Neutrophil (primary cell): ENCODE results near the gene MPO.

Experiments used
- H3K27ac ChIP-seq: fragments of 200-600 bp; sonication (generic); 2 replicates; pipeline ENCODE4 v1.5.1; 2016; ENCODE audit warnings: mild to moderate bottlenecking, moderate library complexity
- H3K27me3 ChIP-seq: fragments of 200-600 bp; sonication (generic); 2 replicates; pipeline ENCODE4 v1.6.0; 2016; ENCODE audit warnings: mild to moderate bottlenecking
- H3K36me3 ChIP-seq: fragments of 200-600 bp; sonication (generic); 2 replicates; pipeline ENCODE4 v1.5.1; 2017
- H3K4me1 ChIP-seq, 2 experiments: fragments of 200-600 bp in 1 of 2; sonication (generic) in 1 of 2; 1 replicate in 1 of 2; 2 replicates in 1 of 2; pipeline versions ENCODE4 v1.5.1 to v1.6.1; 2013 to 2016; ENCODE audit warnings: low read depth in 1 of 2, low read length in 1 of 2, mild to moderate bottlenecking in 1 of 2, moderate library complexity in 1 of 2; ENCODE audit not compliant: control insufficient read depth in 1 of 2, insufficient read depth in 1 of 2
- H3K4me3 ChIP-seq, 2 experiments: fragments of 200-600 bp in 1 of 2; sonication (generic) in 1 of 2; 1 replicate in 1 of 2; 2 replicates in 1 of 2; pipeline ENCODE4 v1.5.1; 2013 to 2016; ENCODE audit warnings: low read depth in 1 of 2, low read length in 1 of 2, mild to moderate bottlenecking in 1 of 2, moderate library complexity in 1 of 2
- H3K9me3 ChIP-seq: fragments of 200-600 bp; sonication (generic); 2 replicates; pipeline ENCODE4 v1.5.1; 2016
- CTCF ChIP-seq: fragments of 200-600 bp; sonication (generic); IDR thresholded peaks from 2 replicates; pipeline ENCODE4 v1.5.1; 2016; ENCODE audit warnings: antibody characterized with exemption

MPO gene

GRCh38 chr17:58262149-58262548, 18.6 kb downstream of the MPO start:
- no peaks in the 10 kb centered on the region for H3K9me3 ChIP-seq
- H3K27ac ChIP-seq: no peak overlapping the region
- H3K36me3 ChIP-seq: no peaks in the 10 kb centered on the region
- peaks cover 8 to 12% of the 10 kb centered on the region in 2 experiments for H3K4me1 ChIP-seq
- peaks cover 62% of the 10 kb centered on the region for H3K27me3 ChIP-seq
- no peak for TF ChIP-seq CTCF
- no peak overlapping the region for H3K4me3 ChIP-seq

GRCh38 chr17:58254803-58255202, 25.9 kb downstream of the MPO start:
- Histone ChIP-seq H3K9me3 (no peaks in the 10 kb centered on the region), H3K27ac (no peak overlapping the region), H3K4me3 (no peak overlapping the region), H3K27me3 (peaks cover 80% of the 10 kb centered on the region), H3K36me3 (no peaks in the 10 kb centered on the region), H3K4me1 (peaks cover 2% of the 10 kb centered on the region in 2 experiments)
- no peak for TF ChIP-seq CTCF

- Histone ChIP-seq H3K27ac (no peak overlapping the region), H3K4me3 (no peak overlapping the region), H3K36me3 (no peaks in the 10 kb centered on the region), H3K9me3 (no peaks in the 10 kb centered on the region), H3K4me1 (peaks cover 10 to 11% of the 10 kb centered on the region in 2 experiments), H3K27me3 (peaks cover 78% of the 10 kb centered on the region)
- TF ChIP-seq CTCF: no peak
Observed at GRCh38 chr17:58253082-58253481, 27.7 kb downstream of the MPO start.

- H3K27me3 ChIP-seq: peaks cover 68% of the 10 kb centered on the region
- no peak for TF ChIP-seq CTCF
- H3K4me3 ChIP-seq: no peak overlapping the region
- H3K27ac ChIP-seq: no peak overlapping the region
- no peaks in the 10 kb centered on the region for H3K9me3 ChIP-seq
- H3K4me1 ChIP-seq: peaks cover 15 to 17% of the 10 kb centered on the region in 2 experiments
- no peaks in the 10 kb centered on the region for H3K36me3 ChIP-seq
Observed at GRCh38 chr17:58252141-58252540, 28.6 kb downstream of the MPO start.

GRCh38 chr17:58250344-58251011, 30.3 kb downstream of the MPO start:
- Histone ChIP-seq H3K27ac (no peak overlapping the region), H3K27me3 (peaks cover 67% of the 10 kb centered on the region), H3K9me3 (no peaks in the 10 kb centered on the region), H3K36me3 (no peaks in the 10 kb centered on the region), H3K4me1 (peaks cover 15 to 17% of the 10 kb centered on the region in 2 experiments), H3K4me3 (no peak overlapping the region)
- no peak for TF ChIP-seq CTCF
